H54 (cell line): Measurements from ENCODE around the gene ELANE.
"Not testable (repeated sequence)": the region's sequence is repeated elsewhere in the genome, so short reads cannot be mapped to it uniquely, and the experiment has no call there.

Experiments
- DNase-seq: peaks from one replicate; pipeline ENCODE4 v3.0.0; 2011; ENCODE audit warnings: low spot score, mixed read lengths; ENCODE audit not compliant: insufficient read length
- FAIRE-seq: peaks from 3 replicates; lab custom pipeline; 2011; peaks lifted over from hg19 to GRCh38; lab: Jason Lieb, UNC
- POLR2A ChIP-seq: IDR thresholded peaks from 2 replicates; pipeline ENCODE4 v1.6.1; 2011; ENCODE audit warnings: low read depth, mild to moderate bottlenecking, low read length

Gene ELANE

DNA sequence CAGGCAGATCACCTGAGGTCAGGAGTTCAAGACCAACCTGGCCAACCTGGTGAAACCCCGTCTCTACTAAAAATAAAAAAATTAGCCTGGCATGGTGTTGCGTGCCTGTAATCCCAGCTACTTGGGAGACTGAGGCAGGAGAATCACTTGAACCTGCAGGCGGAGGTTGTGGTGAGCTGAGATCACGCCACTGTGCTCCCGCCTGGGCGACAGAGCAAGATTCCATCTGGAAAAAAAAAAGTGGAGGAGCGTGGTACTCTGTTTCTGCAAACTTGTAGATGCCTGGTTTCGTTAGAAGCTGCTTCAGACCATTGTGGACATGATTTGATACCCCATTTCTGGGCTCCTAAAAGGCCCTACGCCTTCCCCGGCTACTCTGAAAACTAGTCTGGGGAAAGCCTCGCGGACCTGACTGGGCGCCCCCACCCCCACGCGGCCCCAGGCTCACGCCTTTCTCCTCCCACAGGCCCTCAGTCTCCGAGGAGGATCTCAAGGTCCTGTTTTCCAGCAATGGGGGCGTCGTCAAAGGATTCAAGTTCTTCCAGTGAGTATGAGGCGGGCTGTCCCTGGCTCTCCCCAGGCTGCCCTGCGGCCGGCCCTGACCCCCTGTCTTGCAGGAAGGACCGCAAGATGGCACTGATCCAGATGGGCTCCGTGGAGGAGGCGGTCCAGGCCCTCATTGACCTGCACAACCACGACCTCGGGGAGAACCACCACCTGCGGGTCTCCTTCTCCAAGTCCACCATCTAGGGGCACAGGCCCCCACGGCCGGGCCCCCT, 41.8 kb upstream of the ELANE start:
- no peak for TF ChIP-seq POLR2A
- DNase-seq (peak; percentile 18), FAIRE-seq (no peak)

DNA sequence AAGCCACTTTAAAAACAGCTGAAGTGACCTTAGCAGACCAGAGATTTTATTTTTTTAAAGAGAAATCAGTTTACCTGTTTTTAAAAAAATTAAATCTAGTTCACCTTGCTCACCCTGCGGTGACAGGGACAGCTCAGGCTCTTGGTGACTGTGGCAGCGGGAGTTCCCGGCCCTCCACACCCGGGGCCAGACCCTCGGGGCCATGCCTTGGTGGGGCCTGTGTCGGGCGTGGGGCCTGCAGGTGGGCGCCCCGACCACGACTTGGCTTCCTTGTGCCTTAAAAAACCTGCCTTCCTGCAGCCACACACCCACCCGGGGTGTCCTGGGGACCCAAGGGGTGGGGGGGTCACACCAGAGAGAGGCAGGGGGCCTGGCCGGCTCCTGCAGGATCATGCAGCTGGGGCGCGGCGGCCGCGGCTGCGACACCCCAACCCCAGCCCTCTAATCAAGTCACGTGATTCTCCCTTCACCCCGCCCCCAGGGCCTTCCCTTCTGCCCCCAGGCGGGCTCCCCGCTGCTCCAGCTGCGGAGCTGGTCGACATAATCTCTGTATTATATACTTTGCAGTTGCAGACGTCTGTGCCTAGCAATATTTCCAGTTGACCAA, 41.1 kb upstream of the ELANE start:
- DNase-seq (no peak), FAIRE-seq (no peak)
- TF ChIP-seq POLR2A = no peak

- DNase-seq (no peak), FAIRE-seq (no peak)
- TF ChIP-seq POLR2A = no peak
These were observed 40.5 kb upstream of the ELANE start for GRCh38 chr19:811506-812048.

DNA sequence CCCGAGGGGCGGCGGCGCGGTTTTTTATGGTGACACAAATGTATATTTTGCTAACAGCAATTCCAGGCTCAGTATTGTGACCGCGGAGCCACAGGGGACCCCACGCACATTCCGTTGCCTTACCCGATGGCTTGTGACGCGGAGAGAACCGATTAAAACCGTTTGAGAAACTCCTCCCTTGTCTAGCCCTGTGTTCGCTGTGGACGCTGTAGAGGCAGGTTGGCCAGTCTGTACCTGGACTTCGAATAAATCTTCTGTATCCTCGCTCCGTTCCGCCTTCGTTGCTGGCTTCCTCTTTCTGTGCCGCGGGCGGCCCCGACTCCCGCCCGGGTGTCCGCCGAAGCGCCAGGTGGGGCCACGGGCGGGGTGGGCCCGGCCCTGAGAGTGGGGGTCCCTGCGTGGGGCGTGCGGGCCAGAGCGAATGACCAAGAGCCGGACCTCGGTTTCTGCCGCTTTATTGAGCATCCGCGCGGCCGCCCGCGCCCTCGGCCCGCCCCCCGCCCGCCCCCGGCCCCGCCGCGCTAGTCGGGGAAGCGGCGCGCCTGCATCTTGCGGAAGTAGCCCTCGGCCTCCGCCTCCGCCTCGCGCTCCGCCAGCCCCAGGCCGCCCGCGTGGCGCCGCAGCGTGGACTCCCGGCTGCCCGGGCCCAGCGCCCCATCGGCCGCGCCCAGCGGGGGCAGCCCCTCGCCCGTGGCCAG, 39.9 kb upstream of the ELANE start:
- no peak for TF ChIP-seq POLR2A
- DNase-seq (no peak), FAIRE-seq (no peak)

- TF ChIP-seq POLR2A = no peak
- no peak for DNase-seq
- no peak for FAIRE-seq
These were observed 39.3 kb upstream of the ELANE start for GRCh38 chr19:812747-813218.

- no peak for FAIRE-seq
- TF ChIP-seq POLR2A = no peak
- DNase-seq = no peak
These were observed 38.6 kb upstream of the ELANE start for GRCh38 chr19:813219-814151.

- DNase-seq = peak; percentile 17
- TF ChIP-seq POLR2A = no peak
- FAIRE-seq = no peak
These were observed 37.7 kb upstream of the ELANE start for GRCh38 chr19:814152-815078.

DNA sequence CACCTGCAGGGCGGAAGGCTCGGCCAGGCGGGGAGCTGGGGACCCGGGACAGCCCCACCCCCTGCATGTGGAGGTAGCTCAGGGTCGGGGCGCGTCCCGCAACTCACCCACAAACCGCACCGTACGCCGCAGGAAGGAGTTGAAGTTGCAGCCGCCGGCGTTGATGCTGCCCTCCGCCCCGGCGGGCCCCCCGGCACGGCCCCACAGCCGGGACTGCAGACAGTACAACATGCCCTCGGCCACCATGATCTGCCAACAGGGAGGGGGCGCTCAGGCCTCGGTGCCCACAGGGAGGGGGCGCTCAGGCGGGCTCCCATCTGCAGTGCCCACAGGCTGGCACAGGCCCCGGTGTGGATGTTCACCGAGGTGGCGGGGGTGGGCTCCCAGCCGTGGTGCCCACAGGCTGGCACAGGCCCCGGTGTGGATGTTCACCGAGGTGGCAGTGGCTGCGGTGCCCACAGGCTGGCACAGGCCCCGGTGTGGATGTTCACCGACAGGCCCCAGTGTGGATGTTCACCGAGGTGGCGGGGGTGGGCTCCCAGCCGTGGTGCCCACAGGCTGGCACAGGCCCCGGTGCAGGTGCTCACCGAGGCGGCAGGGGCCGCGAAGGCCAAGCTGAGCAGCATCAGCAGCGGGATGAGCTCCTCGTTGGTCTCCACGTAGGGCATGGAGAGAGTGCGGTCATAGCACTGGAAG, 36.9 kb upstream of the ELANE start:
- no peak for TF ChIP-seq POLR2A
- DNase-seq = no peak
- no peak for FAIRE-seq

DNA sequence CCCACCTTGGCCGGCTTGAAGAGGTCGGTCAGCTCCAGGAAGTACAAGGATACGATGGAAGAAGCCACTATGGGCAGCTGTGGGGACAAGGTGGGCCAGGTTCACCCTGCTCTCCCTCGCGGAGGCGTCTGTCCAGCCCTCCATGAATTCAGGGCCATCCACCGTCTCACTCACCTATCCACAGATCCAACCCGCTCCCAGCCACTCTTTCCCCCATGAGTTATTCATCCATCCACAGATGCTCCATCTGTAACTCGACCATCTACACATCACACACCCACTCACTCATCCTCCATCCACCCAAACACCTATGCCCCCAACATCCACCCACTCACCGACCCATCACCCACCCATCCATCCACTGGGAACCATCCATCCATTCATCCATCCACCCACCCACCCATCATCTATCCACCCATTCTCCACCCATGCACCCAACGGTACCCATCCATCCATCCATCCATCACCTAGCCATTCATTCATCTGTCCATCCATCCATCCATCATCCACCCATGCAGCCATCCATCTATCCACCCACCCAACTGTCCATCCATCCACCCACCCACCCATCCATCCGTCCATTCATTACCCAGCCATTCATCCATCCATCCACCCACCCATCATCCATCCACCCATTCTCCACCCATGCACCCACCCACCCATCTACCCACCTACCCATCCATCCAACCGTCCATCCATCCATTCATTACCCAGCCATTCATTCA, 36.2 kb upstream of the ELANE start:
- peak; percentile 33 for DNase-seq
- no peak for FAIRE-seq
- TF ChIP-seq POLR2A = no peak

DNA sequence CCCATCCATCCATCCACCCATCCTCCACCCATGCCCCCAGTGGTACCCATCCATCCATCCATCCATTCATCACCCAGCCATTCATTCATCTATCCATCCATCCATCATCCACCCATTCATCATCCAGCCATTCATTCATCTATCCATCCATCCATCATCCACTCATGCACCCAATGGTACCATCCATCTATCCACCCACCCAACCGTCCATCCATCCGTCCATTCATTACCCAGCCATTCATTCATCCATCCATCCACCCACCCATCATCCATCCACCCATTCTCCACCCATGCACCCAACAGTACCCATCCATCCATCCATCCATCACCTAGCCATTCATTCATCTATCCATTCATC, 35.6 kb upstream of the ELANE start:
- FAIRE-seq (no peak), DNase-seq (no peak)
- TF ChIP-seq POLR2A = no peak

GRCh38 chr19:820212-820611, 31.9 kb upstream of the ELANE start:
- not testable (repeated sequence) for FAIRE-seq, DNase-seq
